Measurements from ENCODE around the gene MYBPC3.

DNA sequence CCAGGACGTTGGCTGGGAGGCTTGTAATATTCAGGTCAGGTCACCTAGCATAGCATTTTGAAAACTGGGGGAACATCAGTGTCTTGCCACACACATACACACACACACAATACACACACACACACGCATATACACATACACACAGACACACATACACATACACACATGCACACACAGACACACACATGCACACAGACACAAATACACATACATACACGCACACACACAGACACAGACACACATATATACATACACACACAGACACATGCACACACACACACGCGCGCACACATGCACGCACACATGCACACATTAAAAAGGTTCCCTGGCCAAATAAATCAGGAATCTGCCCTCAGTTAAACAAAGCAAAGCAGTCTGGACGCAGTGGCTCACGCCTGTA is 12.5 kb downstream of the MYBPC3 start:
- no peak for TF ChIP-seq EZH2 (IDR thresholded peaks at IDR 0.05; ENCODE audit: insufficient read depth, low read length)
- TF ChIP-seq, protein P1, sequence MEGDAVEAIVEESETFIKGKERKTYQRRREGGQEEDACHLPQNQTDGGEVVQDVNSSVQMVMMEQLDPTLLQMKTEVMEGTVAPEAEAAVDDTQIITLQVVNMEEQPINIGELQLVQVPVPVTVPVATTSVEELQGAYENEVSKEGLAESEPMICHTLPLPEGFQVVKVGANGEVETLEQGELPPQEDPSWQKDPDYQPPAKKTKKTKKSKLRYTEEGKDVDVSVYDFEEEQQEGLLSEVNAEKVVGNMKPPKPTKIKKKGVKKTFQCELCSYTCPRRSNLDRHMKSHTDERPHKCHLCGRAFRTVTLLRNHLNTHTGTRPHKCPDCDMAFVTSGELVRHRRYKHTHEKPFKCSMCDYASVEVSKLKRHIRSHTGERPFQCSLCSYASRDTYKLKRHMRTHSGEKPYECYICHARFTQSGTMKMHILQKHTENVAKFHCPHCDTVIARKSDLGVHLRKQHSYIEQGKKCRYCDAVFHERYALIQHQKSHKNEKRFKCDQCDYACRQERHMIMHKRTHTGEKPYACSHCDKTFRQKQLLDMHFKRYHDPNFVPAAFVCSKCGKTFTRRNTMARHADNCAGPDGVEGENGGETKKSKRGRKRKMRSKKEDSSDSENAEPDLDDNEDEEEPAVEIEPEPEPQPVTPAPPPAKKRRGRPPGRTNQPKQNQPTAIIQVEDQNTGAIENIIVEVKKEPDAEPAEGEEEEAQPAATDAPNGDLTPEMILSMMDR (IDR thresholded peaks at IDR 0.05; ENCODE audit: insufficient read depth, low read depth, low read length): no peak
